ENCODE measurements around the gene NLRP13. TPM values are rescaled to one million over a fixed set of nuclear protein-coding genes. Genes with fewer than 3 reads are reported as not detected.

Gene NLRP13
- total RNA-seq, 1 experiment from 2014 or later, result not detected

- peak overlapping the region; percentile 51 for H2AFZ ChIP-seq (ENCODE audit: low read depth, low read length, poor library complexity, severe bottlenecking)
- H3K27me3 ChIP-seq (ENCODE audit: insufficient read depth, low read length), result peaks cover 30% of the 10 kb centered on the region
- H3K79me2 ChIP-seq (ENCODE audit: insufficient read depth, low read length), result no peaks in the 10 kb centered on the region
- TF ChIP-seq RAD21 (IDR thresholded peaks at IDR 0.05; ENCODE audit: low read depth), result peak; percentile 44; the same call in 1 of the 2 replicates
- TF ChIP-seq, protein P1, sequence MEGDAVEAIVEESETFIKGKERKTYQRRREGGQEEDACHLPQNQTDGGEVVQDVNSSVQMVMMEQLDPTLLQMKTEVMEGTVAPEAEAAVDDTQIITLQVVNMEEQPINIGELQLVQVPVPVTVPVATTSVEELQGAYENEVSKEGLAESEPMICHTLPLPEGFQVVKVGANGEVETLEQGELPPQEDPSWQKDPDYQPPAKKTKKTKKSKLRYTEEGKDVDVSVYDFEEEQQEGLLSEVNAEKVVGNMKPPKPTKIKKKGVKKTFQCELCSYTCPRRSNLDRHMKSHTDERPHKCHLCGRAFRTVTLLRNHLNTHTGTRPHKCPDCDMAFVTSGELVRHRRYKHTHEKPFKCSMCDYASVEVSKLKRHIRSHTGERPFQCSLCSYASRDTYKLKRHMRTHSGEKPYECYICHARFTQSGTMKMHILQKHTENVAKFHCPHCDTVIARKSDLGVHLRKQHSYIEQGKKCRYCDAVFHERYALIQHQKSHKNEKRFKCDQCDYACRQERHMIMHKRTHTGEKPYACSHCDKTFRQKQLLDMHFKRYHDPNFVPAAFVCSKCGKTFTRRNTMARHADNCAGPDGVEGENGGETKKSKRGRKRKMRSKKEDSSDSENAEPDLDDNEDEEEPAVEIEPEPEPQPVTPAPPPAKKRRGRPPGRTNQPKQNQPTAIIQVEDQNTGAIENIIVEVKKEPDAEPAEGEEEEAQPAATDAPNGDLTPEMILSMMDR (IDR thresholded peaks at IDR 0.05 in 2 of 3, conservative IDR thresholded peaks at IDR 0.05 in 1 of 3; ENCODE audit: borderline replicate concordance in 1 of 3, insufficient read depth in 1 of 3, low read depth in 2 of 3, low read length in 2 of 3), result peak; percentile 38 to 85 (median 63); a peak in 5 of 6 replicates
- TF ChIP-seq SRF (IDR thresholded peaks at IDR 0.05; ENCODE audit: low read depth), result no peak
- ATAC-seq (peak; percentile 92), DNase-seq (ENCODE audit: low read depth, low spot score) (peak; percentile 13)
- no peak overlapping the region for H3K4me3 ChIP-seq (replicated peaks in 1 of 2; ENCODE audit: low read depth in 1 of 2, low read length in 2 of 2)
- H3K9me2 ChIP-seq (ENCODE audit: insufficient read depth), result no peaks in the 10 kb centered on the region
- H3K9me3 ChIP-seq (ENCODE audit: control insufficient read depth in 1 of 2, insufficient read depth in 1 of 2, low read depth in 1 of 2, low read length in 2 of 2), result no peaks in the 10 kb centered on the region
- no peaks in the 10 kb centered on the region for H4K20me1 ChIP-seq (ENCODE audit: insufficient read depth)
- ChIA-PET POLR2A (no interaction called here), CTCF (interaction anchor here (0.6 to 1.1 kb wide), 5 partner anchors 17 to 420 kb away, joined by 3 to 18 read pairs (median 3); no protein-coding TSS in a partner anchor), RAD21 (ENCODE audit: low non-redundant PET in 1 of 2, low total read pairs in 2 of 2, uncharacterized antibody in 2 of 2, unreplicated experiment in 2 of 2) (interaction anchor here in 1 of 2 experiments (0.6 kb wide), 1 partner anchor 104 kb away, joined by 3 read pairs; no protein-coding TSS in a partner anchor)
- no TSS peak for BruUV-seq (replicated peaks)
- no peak overlapping the region for H3K27ac ChIP-seq (ENCODE audit: low read depth, low read length)
- intact Hi-C loops (cut with micrococcal nuclease), result loop anchor here (2.0 kb wide), 1 partner anchor 419 kb away; no protein-coding TSS in a partner anchor
- H3K4me1 ChIP-seq (ENCODE audit: control insufficient read depth in 1 of 2, insufficient read depth in 2 of 2, low read length in 2 of 2), result no peaks in the 10 kb centered on the region
- H3K4me2 ChIP-seq (ENCODE audit: low read length), result no peak overlapping the region
- no peak overlapping the region for H3K9ac ChIP-seq (ENCODE audit: low read length)
- H3K36me3 ChIP-seq (ENCODE audit: control insufficient read depth in 1 of 2, insufficient read depth in 2 of 2, low read length in 2 of 2), result no peaks in the 10 kb centered on the region; a peak in 1 of 4 replicates
Observed at GRCh38 chr19:55913643-55914268, 18.4 kb downstream of the NLRP13 start.

GRCh38 chr19:55912916-55913315, 19.2 kb downstream of the NLRP13 start:
- ATAC-seq (no peak), DNase-seq (ENCODE audit: low read depth, low spot score) (no peak)
- CTCF ChIA-PET, result no interaction called here
- intact Hi-C loops (cut with micrococcal nuclease), result loop anchor here (2.0 kb wide), 1 partner anchor 420 kb away; no protein-coding TSS in a partner anchor
- H3K9ac ChIP-seq (ENCODE audit: low read length), result no peak overlapping the region
- no peak overlapping the region for H3K27ac ChIP-seq (ENCODE audit: low read depth, low read length)
- H3K9me2 ChIP-seq (ENCODE audit: insufficient read depth), result no peaks in the 10 kb centered on the region
- RAD21 ChIA-PET (ENCODE audit: low non-redundant PET in 1 of 2, low total read pairs in 2 of 2, uncharacterized antibody in 2 of 2, unreplicated experiment in 2 of 2), result no interaction called here
- H3K4me1 ChIP-seq (ENCODE audit: control insufficient read depth in 1 of 2, insufficient read depth in 2 of 2, low read length in 2 of 2), result no peaks in the 10 kb centered on the region
- no peaks in the 10 kb centered on the region; a peak in 1 of 4 replicates for H3K36me3 ChIP-seq (ENCODE audit: control insufficient read depth in 1 of 2, insufficient read depth in 2 of 2, low read length in 2 of 2)
- POLR2A ChIA-PET, result no interaction called here
- H3K79me2 ChIP-seq (ENCODE audit: insufficient read depth, low read length), result no peaks in the 10 kb centered on the region
- TF ChIP-seq ZNF274 (IDR thresholded peaks at IDR 0.05; ENCODE audit: low read depth, low read length) (no peak), CEBPB (IDR thresholded peaks at IDR 0.05; ENCODE audit: low read depth) (no peak), YY1 (IDR thresholded peaks at IDR 0.05; ENCODE audit: extremely low read depth, insufficient replicate concordance, low read depth, low read length) (no peak), EGR1 (IDR thresholded peaks at IDR 0.05; ENCODE audit: low read depth) (no peak), SRF (IDR thresholded peaks at IDR 0.05; ENCODE audit: low read depth) (no peak), EZH2phosphoT487 (IDR thresholded peaks at IDR 0.05; ENCODE audit: borderline replicate concordance) (no peak), TCF7L2 (IDR thresholded peaks at IDR 0.05; ENCODE audit: borderline replicate concordance, extremely low read depth, insufficient read depth, insufficient read length) (no peak), RAD21 (IDR thresholded peaks at IDR 0.05; ENCODE audit: low read depth) (no peak), EZH2 (IDR thresholded peaks at IDR 0.05) (no peak), POLR2AphosphoS5 (IDR thresholded peaks at IDR 0.05; ENCODE audit: low read depth, low read length) (no peak), ATF3 (IDR thresholded peaks at IDR 0.05) (no peak)
- TF ChIP-seq, protein P1 (IDR thresholded peaks at IDR 0.05 in 2 of 3, conservative IDR thresholded peaks at IDR 0.05 in 1 of 3; ENCODE audit: borderline replicate concordance in 1 of 3, insufficient read depth in 1 of 3, low read depth in 2 of 3, low read length in 2 of 3), result no peak
- TF ChIP-seq, protein P2, sequence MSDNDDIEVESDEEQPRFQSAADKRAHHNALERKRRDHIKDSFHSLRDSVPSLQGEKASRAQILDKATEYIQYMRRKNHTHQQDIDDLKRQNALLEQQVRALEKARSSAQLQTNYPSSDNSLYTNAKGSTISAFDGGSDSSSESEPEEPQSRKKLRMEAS (IDR thresholded peaks at IDR 0.05), result no peak
- no peak overlapping the region for H3K4me2 ChIP-seq (ENCODE audit: low read length)
- H4K20me1 ChIP-seq (ENCODE audit: insufficient read depth), result no peaks in the 10 kb centered on the region
- no peak overlapping the region for H2AFZ ChIP-seq (ENCODE audit: low read depth, low read length, poor library complexity, severe bottlenecking)
- H3K9me3 ChIP-seq (ENCODE audit: control insufficient read depth in 1 of 2, insufficient read depth in 1 of 2, low read depth in 1 of 2, low read length in 2 of 2), result no peaks in the 10 kb centered on the region
- no peak overlapping the region for H3K4me3 ChIP-seq (replicated peaks in 1 of 2; ENCODE audit: low read depth in 1 of 2, low read length in 2 of 2)
- H3K27me3 ChIP-seq (ENCODE audit: insufficient read depth, low read length), result peaks cover 30% of the 10 kb centered on the region
- BruUV-seq (replicated peaks), result no TSS peak
